GM23248 (cell line): ENCODE measurements around the gene CD80. TPM values are rescaled to one million over a fixed set of nuclear protein-coding genes. Genes with fewer than 3 reads are reported as not detected.
A peak's percentile ranks its signal among the peaks of the same experiment; 100 is the strongest.

Source experiments
- DNase-seq: peaks from one replicate; pipeline ENCODE4 v3.0.0-alpha.2; 2015
- H2AFZ ChIP-seq: fragments of 200-600 bp; sonication (generic); 2 replicates; pipeline ENCODE4 v1.6.1; 2016; ENCODE audit warnings: antibody characterized with exemption
- H3F3A ChIP-seq: fragments of 200-600 bp; sonication (generic); 2 replicates; pipeline ENCODE4 v1.6.1; 2016; ENCODE audit warnings: mild to moderate bottlenecking, antibody characterized with exemption, mixed run types; ENCODE audit not compliant: insufficient read depth
- H3K27ac ChIP-seq: fragments of 200-600 bp; sonication (generic); 2 replicates; pipeline ENCODE4 v1.5.1; 2016; ENCODE audit warnings: mild to moderate bottlenecking
- H3K27me3 ChIP-seq: fragments of 200-600 bp; sonication (generic); replicated peaks from 2 replicates; pipeline ENCODE4 v1.6.1; 2016; ENCODE audit warnings: mild to moderate bottlenecking; ENCODE audit not compliant: insufficient read depth
- H3K36me3 ChIP-seq: fragments of 200-600 bp; sonication (generic); 2 replicates; pipeline ENCODE4 v1.6.1; 2016; ENCODE audit warnings: low read depth, mild to moderate bottlenecking
- H3K4me1 ChIP-seq: fragments of 200-600 bp; sonication (generic); 2 replicates; pipeline ENCODE4 v1.6.1; 2016; ENCODE audit warnings: mild to moderate bottlenecking; ENCODE audit not compliant: insufficient read depth
- H3K4me2 ChIP-seq: fragments of 200-600 bp; sonication (generic); one replicate; pipeline ENCODE4 v1.6.1; 2016; ENCODE audit warnings: mild to moderate bottlenecking; ENCODE audit not compliant: unreplicated experiment
- H3K4me3 ChIP-seq: fragments of 200-600 bp; sonication (generic); 2 replicates; pipeline ENCODE4 v1.5.1; 2016; ENCODE audit warnings: mild to moderate bottlenecking
- H3K79me2 ChIP-seq: fragments of 200-600 bp; sonication (generic); 2 replicates; pipeline ENCODE4 v1.6.1; 2016; ENCODE audit warnings: mild to moderate bottlenecking; ENCODE audit not compliant: insufficient read depth
- H3K9ac ChIP-seq: fragments of 200-600 bp; sonication (generic); 2 replicates; pipeline ENCODE4 v1.6.1; 2016; ENCODE audit warnings: mild to moderate bottlenecking
- H3K9me2 ChIP-seq: fragments of 200-600 bp; sonication (generic); 2 replicates; pipeline ENCODE4 v1.6.1; 2016; ENCODE audit warnings: mixed run types, mild to moderate bottlenecking, moderate library complexity; ENCODE audit not compliant: insufficient read depth
- H3K9me3 ChIP-seq: fragments of 200-600 bp; sonication (generic); one replicate; pipeline ENCODE4 v1.6.1; 2017; ENCODE audit warnings: low read depth
- H4K20me1 ChIP-seq: fragments of 200-600 bp; sonication (generic); 2 replicates; pipeline ENCODE4 v1.6.0; 2016; ENCODE audit not compliant: insufficient read depth
- EZH2 ChIP-seq: fragments of 200-600 bp; sonication (generic); IDR thresholded peaks from 2 replicates; pipeline ENCODE4 v1.6.1; 2018; ENCODE audit warnings: antibody characterized with exemption, mild to moderate bottlenecking; ENCODE audit not compliant: insufficient read depth, poor library complexity, severe bottlenecking
- EZH2phosphoT487 ChIP-seq: fragments of 200-600 bp; sonication (generic); IDR thresholded peaks from 2 replicates; pipeline ENCODE4 v1.6.1; 2018; ENCODE audit warnings: antibody characterized with exemption, moderate library complexity, mild to moderate bottlenecking, low read depth; ENCODE audit not compliant: insufficient read depth
- WGBS, 2 experiments: methylation state at CpG; one replicate each; pipeline ENCODE4 v1.1.6; 2015 to 2017; ENCODE audit warnings: low lambda C conversion rate in 2 of 2, low coverage in 1 of 2; ENCODE audit errors: missing lambda C conversion rate in 2 of 2; 5-methylcytosine and 5-hydroxymethylcytosine counted together
- in situ Hi-C: fragments of 300-500 bp; cut with MboI; formaldehyde crosslinking; loops from 2 replicates; pipeline ENCODE4 v1.15.0; 2020
- polyA plus RNA-seq: library from polyadenylated mRNA; unstranded; fragments of >200 nt; fragmentation: Nextera tagmentation; extraction: Ambion mirVana; gene quantifications from 2 replicates; pipeline ENCODE4 v1.2.1, GENCODE V29; 2016
- total RNA-seq: library from RNA; depleted of rRNA; stranded (reverse); fragments of >200 nt; shearing (Covaris generic); gene quantifications from 2 replicates; pipeline ENCODE4 v1.2.3, GENCODE V29; 2014

CD80 gene
- total and polyA plus RNA-seq, 2 experiments from 2014 or later = not detected

DNA sequence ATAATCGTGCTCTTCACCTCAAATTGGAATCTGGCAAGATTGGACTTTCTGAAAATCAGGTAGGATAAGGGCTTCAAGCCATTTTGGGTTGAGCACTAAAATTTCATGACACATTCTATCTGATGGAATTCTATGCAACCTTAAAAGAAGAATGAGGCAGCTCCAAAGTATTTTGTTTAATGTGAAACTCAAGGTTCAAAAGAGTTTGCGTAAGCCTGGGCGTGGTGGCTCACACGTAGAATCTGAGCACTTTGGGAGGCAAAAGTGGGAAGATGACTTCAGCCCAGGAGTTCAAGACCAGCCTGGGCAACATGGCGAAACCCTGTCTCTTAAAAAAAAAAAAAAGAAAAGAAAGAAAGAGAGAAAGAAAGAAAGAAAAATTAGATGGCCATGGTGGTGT lies 34.7 kb upstream of the CD80 start:
- Histone ChIP-seq H3K9me3 (no peaks in the 10 kb centered on the region), H3F3A (no peaks in the 10 kb centered on the region), H2AFZ (no peak overlapping the region), H3K27ac (no peak overlapping the region), H3K4me1 (no peaks in the 10 kb centered on the region), H3K4me2 (no peak overlapping the region), H3K9ac (no peak overlapping the region), H3K27me3 (0 out of 2 replicates have a peak, but pooled peaks cover 10% of the 10 kb centered on the region), H3K9me2 (no peaks in the 10 kb centered on the region), H3K4me3 (no peak overlapping the region), H3K36me3 (no peaks in the 10 kb centered on the region), H3K79me2 (no peaks in the 10 kb centered on the region), H4K20me1 (no peaks in the 10 kb centered on the region)
- TF ChIP-seq EZH2phosphoT487 = no peak
- in situ Hi-C loops = no loop called here
- WGBS, 2 experiments = 63 to 69% methylated on average over 5 of the region's 5 CpGs
- peak; percentile 41 for DNase-seq

DNA sequence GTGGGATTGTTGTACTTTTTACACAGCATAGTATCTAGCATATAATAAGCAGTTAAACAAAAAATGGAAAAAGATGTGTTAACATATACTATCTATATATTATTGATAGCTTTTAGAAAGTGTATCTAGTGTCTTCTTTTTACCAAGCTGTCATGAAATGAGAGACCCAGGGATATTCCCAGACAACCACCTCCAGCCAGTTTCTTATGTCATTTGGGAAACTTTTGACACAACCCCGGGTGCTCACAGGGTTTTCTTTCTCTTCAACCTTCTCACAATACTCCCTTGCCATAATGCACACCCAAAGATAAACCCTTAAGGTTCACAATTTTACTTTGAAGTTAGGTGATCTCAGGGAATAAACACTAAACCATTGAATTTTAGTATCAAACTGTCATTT lies 33.4 kb upstream of the CD80 start:
- Histone ChIP-seq H3K4me3 (no peak overlapping the region), H3K79me2 (no peaks in the 10 kb centered on the region), H3K27ac (no peak overlapping the region), H3K36me3 (no peaks in the 10 kb centered on the region), H3K9me2 (no peaks in the 10 kb centered on the region), H3K9me3 (no peaks in the 10 kb centered on the region), H3K4me2 (no peak overlapping the region), H4K20me1 (no peaks in the 10 kb centered on the region), H3K27me3 (0 out of 2 replicates have a peak, but pooled peaks cover 10% of the 10 kb centered on the region), H2AFZ (no peak overlapping the region), H3K4me1 (no peaks in the 10 kb centered on the region), H3F3A (no peaks in the 10 kb centered on the region), H3K9ac (no peak overlapping the region)
- WGBS, 2 experiments = 21 to 25% methylated on average over 1 of the region's 1 CpG
- DNase-seq = no peak
- TF ChIP-seq EZH2phosphoT487 = no peak
- no peak for TF ChIP-seq EZH2
- in situ Hi-C loops = no loop called here

DNA sequence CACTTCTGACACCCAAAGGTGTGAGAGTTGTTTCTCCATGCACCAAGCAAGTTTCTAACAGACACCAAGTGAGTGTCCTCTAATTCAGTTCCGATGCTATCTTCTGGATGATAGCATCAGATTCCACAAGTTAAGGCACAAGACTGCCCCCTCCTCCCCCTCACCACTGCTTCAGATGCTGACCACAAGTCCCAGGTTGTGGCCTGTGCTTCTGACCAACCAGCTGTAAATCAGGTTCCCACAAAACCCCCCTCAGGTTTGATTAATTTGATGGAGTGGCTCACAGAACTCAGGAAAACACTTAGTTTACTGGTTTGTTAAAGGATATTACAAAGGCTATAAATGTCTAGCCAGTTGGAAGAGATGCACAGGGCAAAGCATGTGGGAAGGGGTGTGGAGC lies 31.3 kb upstream of the CD80 start:
- TF ChIP-seq EZH2phosphoT487 = no peak
- TF ChIP-seq EZH2 = no peak
- 0 out of 2 replicates have a peak, but pooled peaks cover under 1% of the 10 kb centered on the region for H3K4me1 ChIP-seq
- no peak overlapping the region for H3K4me3 ChIP-seq
- H3K36me3 ChIP-seq = no peaks in the 10 kb centered on the region
- 0 out of 2 replicates have a peak, but pooled peaks cover 10% of the 10 kb centered on the region for H3K27me3 ChIP-seq
- H3F3A ChIP-seq = no peaks in the 10 kb centered on the region
- no peaks in the 10 kb centered on the region for H3K79me2 ChIP-seq
- WGBS, 2 experiments = 79 to 86% methylated on average over 1 of the region's 1 CpG
- H3K4me2 ChIP-seq = no peak overlapping the region
- no peaks in the 10 kb centered on the region for H3K9me3 ChIP-seq
- H4K20me1 ChIP-seq = no peaks in the 10 kb centered on the region
- no peak overlapping the region for H3K27ac ChIP-seq
- in situ Hi-C loops = no loop called here
- H3K9ac ChIP-seq = no peak overlapping the region
- H2AFZ ChIP-seq = no peak overlapping the region
- DNase-seq = no peak
- H3K9me2 ChIP-seq = no peaks in the 10 kb centered on the region

- in situ Hi-C loops = no loop called here
- TF ChIP-seq EZH2phosphoT487 = no peak
- no peak for TF ChIP-seq EZH2
- Histone ChIP-seq H3K4me1 (0 out of 2 replicates have a peak, but pooled peaks cover 4% of the 10 kb centered on the region), H2AFZ (no peak overlapping the region), H3K9me3 (no peaks in the 10 kb centered on the region), H4K20me1 (no peaks in the 10 kb centered on the region), H3K9ac (no peak overlapping the region), H3K36me3 (no peaks in the 10 kb centered on the region), H3K79me2 (no peaks in the 10 kb centered on the region), H3K4me3 (no peak overlapping the region), H3K27ac (no peak overlapping the region), H3F3A (no peaks in the 10 kb centered on the region), H3K27me3 (0 out of 2 replicates have a peak, but pooled peaks cover 10% of the 10 kb centered on the region), H3K9me2 (no peaks in the 10 kb centered on the region), H3K4me2 (no peak overlapping the region)
- DNase-seq = no peak
- WGBS, 2 experiments = 32 to 36% methylated on average over 6 of the region's 6 CpGs
These were observed 29.8 kb upstream of the CD80 start for GRCh38 chr3:119589102-119589773.

DNA sequence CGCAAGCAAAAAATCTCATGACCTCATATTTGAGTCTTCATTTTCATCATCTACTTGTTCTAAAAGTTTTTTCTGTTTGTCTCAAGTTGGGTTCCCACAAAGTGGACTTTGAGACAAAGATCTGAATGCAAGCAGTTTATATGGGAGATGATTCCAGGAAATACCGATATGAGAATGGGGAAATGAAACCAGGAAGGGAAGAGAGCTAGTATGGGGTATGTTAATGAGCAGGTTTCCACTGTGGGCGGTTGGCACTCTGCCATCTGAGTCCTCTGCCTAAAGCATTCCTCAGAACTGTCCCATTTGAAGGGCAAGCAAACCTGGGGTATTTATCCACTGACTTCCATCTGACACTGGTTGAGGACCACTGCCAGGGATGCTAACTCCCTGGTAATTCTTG lies 28.7 kb upstream of the CD80 start:
- in situ Hi-C loops = no loop called here
- WGBS, 2 experiments = 70 to 71% methylated on average over 3 of the region's 3 CpGs
- TF ChIP-seq EZH2phosphoT487 (no peak), EZH2 (no peak)
- Histone ChIP-seq H3K27me3 (0 out of 2 replicates have a peak, but pooled peaks cover 10% of the 10 kb centered on the region), H3K36me3 (no peaks in the 10 kb centered on the region), H3K79me2 (no peaks in the 10 kb centered on the region), H3K9ac (no peak overlapping the region), H3K9me2 (no peaks in the 10 kb centered on the region), H2AFZ (no peak overlapping the region), H3K9me3 (no peaks in the 10 kb centered on the region), H4K20me1 (no peaks in the 10 kb centered on the region), H3K27ac (no peak overlapping the region), H3K4me3 (no peak overlapping the region), H3K4me2 (no peak overlapping the region), H3K4me1 (0 out of 2 replicates have a peak, but pooled peaks cover 4% of the 10 kb centered on the region), H3F3A (no peaks in the 10 kb centered on the region)
- DNase-seq = peak; percentile 21
